T follicular helper cell (primary cell): Measurements from ENCODE around the gene PLCZ1.
"Not testable (repeated sequence)": the region's sequence is repeated elsewhere in the genome, so short reads cannot be mapped to it uniquely, and the experiment has no call there.

Source experiments
- DNase-seq: peaks from one replicate; pipeline ENCODE4 v3.0.0-alpha.2; 2020; ENCODE audit warnings: low read depth

Gene PLCZ1

GRCh38 chr12:18703911-18704310 lies 33.9 kb downstream of the PLCZ1 start:
- DNase-seq, result no peak

- no peak for DNase-seq
Measured at GRCh38 chr12:18703321-18703720, 34.5 kb downstream of the PLCZ1 start.

GRCh38 chr12:18700271-18700670 lies 37.5 kb downstream of the PLCZ1 start:
- DNase-seq, result no peak

- no peak for DNase-seq
Measured at GRCh38 chr12:18696971-18697602, 40.7 kb downstream of the PLCZ1 start.

- not testable (repeated sequence) for DNase-seq
Measured at GRCh38 chr12:18693986-18694385, 43.8 kb downstream of the PLCZ1 start.

GRCh38 chr12:18690653-18691052 lies 47.2 kb downstream of the PLCZ1 start:
- DNase-seq, result no peak

- DNase-seq, result no peak
Measured at GRCh38 chr12:18689771-18690170, 48.0 kb downstream of the PLCZ1 start.

- DNase-seq, result no peak
Measured at GRCh38 chr12:18684430-18684829, 53.4 kb downstream of the PLCZ1 start.

GRCh38 chr12:18683327-18684013 lies 54.3 kb downstream of the PLCZ1 start:
- no peak for DNase-seq

- no peak for DNase-seq
Measured at GRCh38 chr12:18681818-18682217, 56.0 kb downstream of the PLCZ1 start.

- no peak for DNase-seq
Measured at GRCh38 chr12:18676996-18677588, 60.7 kb downstream of the PLCZ1 start.

GRCh38 chr12:18676141-18676540 lies 61.7 kb downstream of the PLCZ1 start:
- no peak for DNase-seq

- DNase-seq, result no peak
Measured at GRCh38 chr12:18658829-18659228, 79.0 kb downstream of the PLCZ1 start.

GRCh38 chr12:18658179-18658578 lies 79.6 kb downstream of the PLCZ1 start:
- DNase-seq, result no peak

GRCh38 chr12:18655351-18655750 lies 82.5 kb downstream of the PLCZ1 start:
- no peak for DNase-seq

- DNase-seq, result no peak
Measured at GRCh38 chr12:18653465-18653864, 84.3 kb downstream of the PLCZ1 start.

- DNase-seq, result no peak
Measured at GRCh38 chr12:18652596-18652995, 85.2 kb downstream of the PLCZ1 start.

- DNase-seq, result no peak
Measured at GRCh38 chr12:18651525-18651924, 86.3 kb downstream of the PLCZ1 start.

- no peak for DNase-seq
Measured at GRCh38 chr12:18646286-18646890, 91.4 kb downstream of the PLCZ1 start.

GRCh38 chr12:18644564-18644963 lies 93.2 kb downstream of the PLCZ1 start:
- DNase-seq, result no peak

- DNase-seq, result no peak
Measured at GRCh38 chr12:18643681-18644080, 94.1 kb downstream of the PLCZ1 start.

GRCh38 chr12:18640321-18640955 lies 97.4 kb downstream of the PLCZ1 start:
- no peak for DNase-seq

- no peak for DNase-seq
Measured at GRCh38 chr12:18634382-18634781, 103.4 kb downstream of the PLCZ1 start.
